MM.1S (cell line): ENCODE measurements around the gene CDYL.
"Not testable (repeated sequence)": the region's sequence is repeated elsewhere in the genome, so short reads cannot be mapped to it uniquely, and the experiment has no call there.

Experiments used
- DNase-seq: peaks from one replicate; pipeline ENCODE4 v3.0.0-alpha.2; 2015
- H2AFZ ChIP-seq: fragments of 300-600 bp; sonication (generic); 2 replicates; pipeline ENCODE4 v1.6.0; 2016; ENCODE audit warnings: antibody characterized with exemption, low read length
- H3F3A ChIP-seq: fragments of 300-600 bp; sonication (generic); 2 replicates; pipeline ENCODE4 v1.6.1; 2016; ENCODE audit warnings: mild to moderate bottlenecking, antibody characterized with exemption, low read length, moderate library complexity, mixed read lengths; ENCODE audit not compliant: insufficient read depth
- H3K27ac ChIP-seq: fragments of 300-600 bp; sonication (generic); 2 replicates; pipeline ENCODE4 v1.5.1; 2016; ENCODE audit warnings: mild to moderate bottlenecking, low read length
- H3K27me3 ChIP-seq: fragments of 300-600 bp; sonication (generic); replicated peaks from 2 replicates; pipeline ENCODE4 v1.6.0; 2016; ENCODE audit warnings: low read length; ENCODE audit not compliant: insufficient read depth
- H3K36me3 ChIP-seq: fragments of 300-600 bp; sonication (generic); replicated peaks from 2 replicates; pipeline ENCODE4 v1.6.1; 2016; ENCODE audit warnings: mild to moderate bottlenecking, low read length, mixed read lengths; ENCODE audit not compliant: insufficient read depth
- H3K4me1 ChIP-seq: fragments of 300-600 bp; sonication (generic); 2 replicates; pipeline ENCODE4 v1.6.1; 2016; ENCODE audit warnings: low read length, mixed read lengths
- H3K4me2 ChIP-seq: fragments of 300-600 bp; sonication (generic); 2 replicates; pipeline ENCODE4 v1.6.0; 2016; ENCODE audit warnings: low read depth, low read length
- H3K4me3 ChIP-seq: fragments of 300-600 bp; sonication (generic); 2 replicates; pipeline ENCODE4 v1.5.1; 2016; ENCODE audit warnings: low read length, mixed read lengths
- H3K79me2 ChIP-seq: fragments of 300-600 bp; sonication (generic); 2 replicates; pipeline ENCODE4 v1.6.1; 2016; ENCODE audit warnings: mixed run types, low read length, mixed read lengths
- H3K9ac ChIP-seq: fragments of 300-600 bp; sonication (generic); 2 replicates; pipeline ENCODE4 v1.6.1; 2016; ENCODE audit warnings: low read length, mixed read lengths
- H3K9me2 ChIP-seq: fragments of 300-600 bp; sonication (generic); replicated peaks from 2 replicates; pipeline ENCODE4 v1.6.1; 2016; ENCODE audit warnings: mild to moderate bottlenecking, low read length, mixed read lengths; ENCODE audit not compliant: insufficient read depth
- H3K9me3 ChIP-seq: fragments of 300-600 bp; sonication (generic); replicated peaks from 2 replicates; pipeline ENCODE4 v1.6.1; 2016; ENCODE audit warnings: mild to moderate bottlenecking, low read length, mixed read lengths; ENCODE audit not compliant: insufficient read depth
- H4K20me1 ChIP-seq: fragments of 300-600 bp; sonication (generic); 2 replicates; pipeline ENCODE4 v1.6.1; 2016; ENCODE audit warnings: mild to moderate bottlenecking, low read length, moderate library complexity, mixed read lengths; ENCODE audit not compliant: insufficient read depth
- EZH2 ChIP-seq: fragments of 300-600 bp; sonication (generic); optimal IDR thresholded peaks from 2 replicates; pipeline ENCODE3; 2017; ENCODE audit warnings: low read depth, mild to moderate bottlenecking, antibody characterized with exemption, low read length, mixed read lengths
- EZH2phosphoT487 ChIP-seq: fragments of 300-600 bp; sonication (generic); IDR thresholded peaks from 2 replicates; pipeline ENCODE4 v1.6.1; 2018; ENCODE audit warnings: antibody characterized with exemption, low read length
- TF ChIP-seq, protein P1 (sequence below): fragments of 300-600 bp; sonication (generic); IDR thresholded peaks from 2 replicates; pipeline ENCODE4 v1.5.1; 2016; ENCODE audit warnings: antibody characterized with exemption, low read length, mixed read lengths

Gene CDYL

GRCh38 chr6:4864519-4864918 lies 88.3 kb downstream of the CDYL start:
- no peaks in the 10 kb centered on the region for H3K27me3 ChIP-seq
- peak overlapping the region; percentile 64; the same call in 1 of the 2 replicates for H3K27ac ChIP-seq
- H3K36me3 ChIP-seq: no peaks in the 10 kb centered on the region
- no peak for TF ChIP-seq EZH2phosphoT487
- TF ChIP-seq, protein P1, sequence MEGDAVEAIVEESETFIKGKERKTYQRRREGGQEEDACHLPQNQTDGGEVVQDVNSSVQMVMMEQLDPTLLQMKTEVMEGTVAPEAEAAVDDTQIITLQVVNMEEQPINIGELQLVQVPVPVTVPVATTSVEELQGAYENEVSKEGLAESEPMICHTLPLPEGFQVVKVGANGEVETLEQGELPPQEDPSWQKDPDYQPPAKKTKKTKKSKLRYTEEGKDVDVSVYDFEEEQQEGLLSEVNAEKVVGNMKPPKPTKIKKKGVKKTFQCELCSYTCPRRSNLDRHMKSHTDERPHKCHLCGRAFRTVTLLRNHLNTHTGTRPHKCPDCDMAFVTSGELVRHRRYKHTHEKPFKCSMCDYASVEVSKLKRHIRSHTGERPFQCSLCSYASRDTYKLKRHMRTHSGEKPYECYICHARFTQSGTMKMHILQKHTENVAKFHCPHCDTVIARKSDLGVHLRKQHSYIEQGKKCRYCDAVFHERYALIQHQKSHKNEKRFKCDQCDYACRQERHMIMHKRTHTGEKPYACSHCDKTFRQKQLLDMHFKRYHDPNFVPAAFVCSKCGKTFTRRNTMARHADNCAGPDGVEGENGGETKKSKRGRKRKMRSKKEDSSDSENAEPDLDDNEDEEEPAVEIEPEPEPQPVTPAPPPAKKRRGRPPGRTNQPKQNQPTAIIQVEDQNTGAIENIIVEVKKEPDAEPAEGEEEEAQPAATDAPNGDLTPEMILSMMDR: no peak
- no peak for TF ChIP-seq EZH2
- no peaks in the 10 kb centered on the region for H4K20me1 ChIP-seq
- H3K4me2 ChIP-seq: peak overlapping the region; percentile 18; the same call in 1 of the 2 replicates
- H3K4me3 ChIP-seq: no peak overlapping the region
- no peak overlapping the region for H2AFZ ChIP-seq
- no peaks in the 10 kb centered on the region for H3K9me3 ChIP-seq
- peak; percentile 35 for DNase-seq
- H3K4me1 ChIP-seq: peaks cover 39% of the 10 kb centered on the region
- peaks cover 93% of the 10 kb centered on the region for H3K79me2 ChIP-seq
- H3F3A ChIP-seq: peaks cover 22% of the 10 kb centered on the region
- no peak overlapping the region for H3K9ac ChIP-seq
- H3K9me2 ChIP-seq: no peaks in the 10 kb centered on the region

DNA sequence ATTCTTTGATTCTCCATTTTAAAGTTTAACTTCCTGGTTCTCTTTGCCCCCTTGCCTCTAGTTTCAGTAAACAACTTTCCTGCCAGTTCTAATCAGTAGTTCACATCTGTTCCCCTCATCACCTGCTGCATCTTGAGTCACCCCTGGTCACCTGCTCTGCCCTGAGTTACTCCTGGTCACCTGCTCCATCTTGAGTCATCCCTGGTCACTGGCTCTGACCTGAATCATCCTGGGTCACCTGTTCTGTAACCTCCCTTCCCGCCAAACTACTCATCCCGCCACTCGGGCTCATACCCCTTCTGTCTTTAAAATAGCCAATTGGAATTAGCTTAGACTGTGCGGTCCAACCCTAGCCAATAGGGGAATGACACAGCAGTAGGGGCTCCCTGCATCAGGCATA lies 88.8 kb downstream of the CDYL start:
- Histone ChIP-seq H3K4me2 (0 out of 2 replicates have a peak overlapping the region, but pooled peaks have one; percentile 18), H3K27ac (peak overlapping the region; percentile 64; the same call in 1 of the 2 replicates), H3K79me2 (peaks cover 94% of the 10 kb centered on the region), H3F3A (peaks cover 22% of the 10 kb centered on the region), H3K4me1 (peaks cover 39% of the 10 kb centered on the region)
- not testable (repeated sequence) for H3K4me3 ChIP-seq, H2AFZ ChIP-seq, H4K20me1 ChIP-seq, H3K36me3 ChIP-seq, H3K9me3 ChIP-seq, H3K9me2 ChIP-seq, H3K27me3 ChIP-seq, H3K9ac ChIP-seq
- DNase-seq: peak; percentile 24

DNA sequence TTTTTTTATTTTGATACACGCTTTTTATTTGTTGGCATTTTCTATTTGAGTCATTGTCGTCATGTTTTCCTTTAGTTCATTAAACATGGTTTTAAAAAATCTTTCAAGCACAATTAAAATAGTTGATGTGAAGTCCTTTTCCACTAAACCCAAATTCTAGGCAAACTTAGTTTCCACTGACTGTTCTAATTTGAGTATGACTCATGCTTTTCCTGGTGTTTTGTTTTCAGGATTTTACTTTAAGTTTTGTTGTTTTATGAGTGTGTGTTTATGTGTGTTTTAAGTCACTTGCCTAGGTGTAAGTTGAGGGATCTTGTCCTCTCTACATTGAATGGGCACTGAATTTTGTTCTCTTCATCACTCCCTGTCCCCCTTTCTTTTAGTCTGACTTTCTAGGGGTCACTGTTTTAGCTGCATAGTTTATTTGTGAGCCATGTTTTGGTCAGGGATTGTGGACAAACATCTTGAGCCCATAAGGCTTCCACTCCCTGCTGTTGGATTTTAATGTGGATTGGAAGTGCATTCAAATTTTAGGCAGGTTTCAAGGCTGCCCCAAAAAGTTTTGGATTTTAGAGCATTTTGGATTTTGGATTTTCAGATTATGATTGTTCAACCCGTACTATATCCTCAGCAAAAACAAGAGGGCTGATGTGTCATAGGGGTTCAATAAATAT lies 94.8 kb downstream of the CDYL start:
- Histone ChIP-seq H3K27me3 (no peaks in the 10 kb centered on the region), H4K20me1 (no peaks in the 10 kb centered on the region), H3K36me3 (no peaks in the 10 kb centered on the region), H3K79me2 (peaks cover 100% of the 10 kb centered on the region), H3K27ac (no peak overlapping the region), H2AFZ (no peak overlapping the region), H3F3A (peaks cover 10% of the 10 kb centered on the region; the same call in 1 of the 2 replicates), H3K9me3 (no peaks in the 10 kb centered on the region), H3K4me2 (no peak overlapping the region), H3K9me2 (no peaks in the 10 kb centered on the region), H3K4me3 (no peak overlapping the region), H3K9ac (no peak overlapping the region), H3K4me1 (peaks cover 21% of the 10 kb centered on the region)
- DNase-seq: no peak
- no peak for TF ChIP-seq EZH2phosphoT487
- TF ChIP-seq, protein P1: no peak
- no peak for TF ChIP-seq EZH2

DNA sequence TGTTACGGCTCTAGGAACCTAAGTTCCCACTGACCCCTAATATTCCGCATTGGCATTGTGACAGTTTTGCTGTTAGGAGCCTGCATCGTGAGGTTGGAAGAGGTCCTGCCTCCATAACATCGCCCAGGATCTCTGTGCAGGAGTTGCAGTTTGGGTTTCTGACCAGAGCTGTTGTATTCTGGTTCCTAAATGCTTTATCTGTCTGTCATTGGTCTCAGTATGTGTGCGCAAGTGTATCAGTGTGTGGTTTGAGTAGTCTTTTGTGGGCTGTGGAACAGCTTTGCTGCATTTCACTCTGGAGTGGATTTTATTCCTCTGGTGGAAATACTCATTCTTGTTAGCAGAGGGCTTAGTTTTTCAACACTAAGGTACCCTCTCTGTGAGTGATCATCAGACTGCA lies 95.6 kb downstream of the CDYL start:
- TF ChIP-seq EZH2: no peak
- no peak for TF ChIP-seq EZH2phosphoT487
- TF ChIP-seq, protein P1: no peak
- H3K27me3 ChIP-seq: no peaks in the 10 kb centered on the region
- H3K4me1 ChIP-seq: peaks cover 20% of the 10 kb centered on the region
- H3K9ac ChIP-seq: no peak overlapping the region
- H3K79me2 ChIP-seq: peaks cover 100% of the 10 kb centered on the region
- H3K27ac ChIP-seq: no peak overlapping the region
- H4K20me1 ChIP-seq: no peaks in the 10 kb centered on the region
- no peaks in the 10 kb centered on the region for H3K9me2 ChIP-seq
- H3K4me3 ChIP-seq: no peak overlapping the region
- H2AFZ ChIP-seq: no peak overlapping the region
- H3K36me3 ChIP-seq: no peaks in the 10 kb centered on the region
- H3K4me2 ChIP-seq: no peak overlapping the region
- DNase-seq: no peak
- H3F3A ChIP-seq: peaks cover 7% of the 10 kb centered on the region; the same call in 1 of the 2 replicates
- no peaks in the 10 kb centered on the region for H3K9me3 ChIP-seq
